Thyroid gland (tissue), 4 donors: ENCODE measurements around the gene PECR.
A peak's percentile ranks its signal among the peaks of the same experiment; 100 is the strongest.

Experiments
- CTCF ChIP-seq, 6 experiments: fragments of 200-600 bp in 3 of 6; fragments of 450-650 bp in 3 of 6; sonication (generic) in 3 of 6; IDR thresholded peaks; one replicate each; pipeline ENCODE4 v1.5.1; 2016 to 2019; ENCODE audit warnings: antibody characterized with exemption in 6 of 6, mild to moderate bottlenecking in 2 of 6, inconsistent platforms in 1 of 6, moderate library complexity in 1 of 6
- POLR2A ChIP-seq, 2 donors: fragments of 450-650 bp; IDR thresholded peaks; one replicate each; pipeline ENCODE4 v1.6.1; 2017; ENCODE audit warnings: antibody characterized with exemption in 2 of 2, mild to moderate bottlenecking in 2 of 2, moderate library complexity in 1 of 2

GRCh38 chr2:216034065-216034464, 47.5 kb downstream of the PECR start:
- TF ChIP-seq POLR2A (IDR thresholded peaks at IDR 0.05) = no peak
- peak; percentile 70 to 91 (median 80) for TF ChIP-seq CTCF (IDR thresholded peaks at IDR 0.05)
